HepG2 (cell line): ENCODE data around the gene SCGB2B2. TPM values are rescaled to one million over a fixed set of nuclear protein-coding genes. Genes with fewer than 3 reads are reported as not detected.

Experiments
- AHDC1 ChIP-seq: sonication (generic); formaldehyde crosslinking; IDR thresholded peaks from 2 replicates; pipeline ENCODE4 v1.5.1; 2020; ENCODE audit warnings: mild to moderate bottlenecking, missing genetic modification reagents, borderline replicate concordance
- FOXK2 ChIP-seq: fragments of 450-650 bp; IDR thresholded peaks from 2 replicates; pipeline ENCODE4 v1.6.1; 2016
- FOXO1 ChIP-seq: sonication (generic); formaldehyde crosslinking; IDR thresholded peaks from 2 replicates; pipeline ENCODE4 v1.4.0; 2020; ENCODE audit warnings: missing genetic modification reagents
- GABPB1 ChIP-seq: IDR thresholded peaks from 2 replicates; pipeline ENCODE4 v1.6.1; 2016; ENCODE audit warnings: mild to moderate bottlenecking, missing genetic modification reagents, moderate library complexity, missing compliant biosample characterization
- HDAC1 ChIP-seq: sonication (generic); formaldehyde crosslinking; IDR thresholded peaks from 2 replicates; pipeline ENCODE4 v1.5.1; 2020; ENCODE audit warnings: mild to moderate bottlenecking, missing genetic modification reagents
- MAX ChIP-seq: IDR thresholded peaks from 2 replicates; pipeline ENCODE4 v1.6.1; 2012; ENCODE audit warnings: inconsistent platforms
- MED1 ChIP-seq: sonication (generic); formaldehyde crosslinking; IDR thresholded peaks from 2 replicates; pipeline ENCODE4 v1.4.0; 2020; ENCODE audit warnings: missing genetic modification reagents
- PHF21A ChIP-seq: sonication (generic); formaldehyde crosslinking; IDR thresholded peaks from 2 replicates; pipeline ENCODE4 v1.5.0; 2020; ENCODE audit warnings: mild to moderate bottlenecking, missing genetic modification reagents
- POGZ ChIP-seq: sonication (generic); formaldehyde crosslinking; IDR thresholded peaks from 2 replicates; pipeline ENCODE4 v1.4.0; 2020; ENCODE audit warnings: mild to moderate bottlenecking, missing genetic modification reagents
- RFX5 ChIP-seq: IDR thresholded peaks from 2 replicates; pipeline ENCODE4 v1.6.1; 2011; ENCODE audit warnings: low read depth, low read length, improper control_type of control experiment
- TMF1 ChIP-seq: sonication (generic); formaldehyde crosslinking; IDR thresholded peaks from 2 replicates; pipeline ENCODE4 v1.8.1; 2022; ENCODE audit warnings: low read depth, missing genetic modification reagents
- ZBTB40 ChIP-seq, 2 experiments: fragments of 450-650 bp in 1 of 2; sonication (generic) in 1 of 2; formaldehyde crosslinking in 1 of 2; IDR thresholded peaks; 2 replicates each; pipeline versions ENCODE4 v1.6.1 to v1.8.0; 2016 to 2022; ENCODE audit warnings: antibody characterized with exemption in 1 of 2, mild to moderate bottlenecking in 1 of 2, missing genetic modification reagents in 1 of 2
- ZNF24 ChIP-seq: fragments of 450-650 bp; IDR thresholded peaks from 2 replicates; pipeline ENCODE4 v1.6.1; 2017; ENCODE audit warnings: antibody characterized with exemption, mild to moderate bottlenecking
- ZNF343 ChIP-seq: sonication (generic); formaldehyde crosslinking; IDR thresholded peaks from 2 replicates; pipeline ENCODE4 v1.4.0; 2020; ENCODE audit warnings: mild to moderate bottlenecking, missing genetic modification reagents
- ZNF598 ChIP-seq: sonication (generic); formaldehyde crosslinking; IDR thresholded peaks from 2 replicates; pipeline ENCODE4 v1.5.1; 2020; ENCODE audit warnings: mild to moderate bottlenecking, missing genetic modification reagents, borderline replicate concordance
- ZNF672 ChIP-seq: sonication (generic); formaldehyde crosslinking; IDR thresholded peaks from 2 replicates; pipeline ENCODE4 v1.8.1; 2022; ENCODE audit warnings: missing genetic modification reagents
- ZNF839 ChIP-seq: sonication (generic); formaldehyde crosslinking; IDR thresholded peaks from 2 replicates; pipeline ENCODE4 v1.4.0; 2020; ENCODE audit warnings: missing genetic modification reagents, mild to moderate bottlenecking, borderline replicate concordance
- polyA plus RNA-seq, 8 experiments: library from polyadenylated mRNA; depleted of rRNA in 3 of 8; stranded (reverse) in 7 of 8; unstranded in 1 of 8; fragments of >200 nt; fragmentation: Illumina TruSeq in 4 of 8; extraction: Trizol in 4 of 8; gene quantifications; 2 replicates each; pipeline versions ENCODE4 v1.2.1 to v1.2.3, GENCODE V29; 2011 to 2016; ENCODE audit warnings: low read depth in 4 of 8, missing spikeins in 1 of 8, mixed read lengths in 1 of 8; ENCODE audit not compliant: insufficient read depth in 1 of 8
- total RNA-seq, 5 experiments: library from RNA; depleted of rRNA; stranded (reverse); fragments of >200 nt; fragmentation: Illumina TruSeq; extraction: Trizol; gene quantifications; 2 replicates each; pipeline ENCODE4 v1.2.3, GENCODE V29; 2016; ENCODE audit warnings: low read depth in 1 of 5

The SCGB2B2 gene
- total and polyA plus RNA-seq, 2 of the 13 experiments (the other 11 are each of a cell fraction or from before 2014, with no cell fraction given) = 0.03 TPM; not detected in 1

DNA sequence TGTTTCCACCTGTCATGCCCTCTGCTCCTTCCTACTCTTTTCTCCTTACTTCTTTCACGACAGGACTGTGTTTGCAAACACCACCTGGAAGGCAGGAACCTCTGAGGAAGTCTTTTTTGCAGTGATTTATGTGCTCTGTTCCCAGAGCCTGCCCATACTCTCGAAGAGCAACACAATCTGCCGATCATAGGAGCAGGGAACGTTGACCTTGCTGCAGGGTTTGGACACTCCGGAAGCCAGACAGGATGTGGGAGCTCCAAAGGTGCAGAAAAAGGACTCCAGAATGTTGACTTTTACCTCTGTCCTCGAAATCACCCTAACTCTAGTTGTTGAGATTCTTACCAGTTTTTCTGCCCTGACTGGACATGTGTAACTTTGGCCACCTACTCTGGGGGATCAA is 48.4 kb upstream of the SCGB2B2 start (continued):
- no peak for TF ChIP-seq ZBTB40 (IDR thresholded peaks at IDR 0.05)
- no peak for TF ChIP-seq ZBTB40 (CRISPR knock-in tag; IDR thresholded peaks at IDR 0.05)
- no peak for TF ChIP-seq ZNF672
- TF ChIP-seq ZNF343 (CRISPR knock-in tag) = no peak
- no peak for TF ChIP-seq RFX5
- TF ChIP-seq MAX = no peak
- TF ChIP-seq ZNF839 (CRISPR knock-in tag) = no peak
- TF ChIP-seq FOXO1 = peak; percentile 38; the same call in 1 of the 2 replicates
- no peak for TF ChIP-seq ZNF24
- TF ChIP-seq POGZ (CRISPR knock-in tag) = peak; percentile 31; the same call in 1 of the 2 replicates
- TF ChIP-seq AHDC1 (CRISPR knock-in tag) = peak; percentile 64; the same call in 1 of the 2 replicates
- peak; percentile 62 for TF ChIP-seq MED1 (CRISPR knock-in tag)
- no peak for TF ChIP-seq ZNF598
- TF ChIP-seq FOXK2 = no peak
- peak; percentile 48; the same call in 1 of the 2 replicates for TF ChIP-seq PHF21A (CRISPR knock-in tag)
- TF ChIP-seq GABPB1 (CRISPR knock-in tag) = peak; percentile 33; the same call in 1 of the 2 replicates
- no peak for TF ChIP-seq HDAC1
- no peak for TF ChIP-seq TMF1
